ENCODE measurements around the gene NTMT1. TPM values are rescaled to one million over a fixed set of nuclear protein-coding genes. Genes with fewer than 3 reads are reported as not detected.

NTMT1 gene
- total RNA-seq, 2 donors from 2014 or later: 39.6 to 49.1 TPM

DNA sequence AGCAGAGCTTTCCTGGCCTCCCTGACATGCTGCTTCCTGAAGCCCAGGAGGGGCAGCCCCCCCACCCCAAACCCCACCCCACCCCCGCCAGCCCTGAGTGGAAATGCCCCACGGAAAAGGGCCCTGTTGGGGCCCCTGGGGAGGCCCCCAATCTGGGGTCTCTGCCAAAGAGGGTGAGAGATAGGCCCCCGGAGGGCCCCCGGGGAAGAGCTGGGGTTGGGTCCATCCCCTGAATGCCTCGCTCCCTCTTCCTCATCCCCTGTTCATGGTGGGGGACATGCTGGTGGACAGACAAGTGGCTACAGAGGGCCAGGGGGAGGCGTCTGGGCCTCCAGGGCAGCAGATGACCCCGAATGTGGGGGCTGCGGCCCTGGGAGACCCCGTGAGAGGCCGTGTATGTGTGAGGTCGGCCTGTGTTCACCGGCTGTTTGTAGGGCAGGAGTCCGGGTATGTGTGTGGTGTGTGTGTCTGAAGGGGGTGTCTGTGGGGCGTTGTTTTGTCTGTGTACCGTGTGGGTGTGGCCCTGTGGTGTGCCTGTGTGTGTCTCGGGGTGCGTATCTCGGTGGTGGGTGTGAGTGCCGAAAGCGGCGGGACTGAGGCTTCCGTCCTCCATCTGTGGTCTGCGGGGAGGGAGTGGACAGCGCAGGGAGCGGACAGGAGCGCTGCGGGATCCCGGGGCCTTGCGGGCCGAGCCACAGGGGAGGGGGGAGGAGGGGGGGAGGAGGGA is 16.3 kb upstream of the NTMT1 start:
- peak; percentile 70 for DNase-seq
- no peak overlapping the region for H3K4me3 ChIP-seq (ENCODE audit: low read length)
- H3K27me3 Mint-ChIP-seq (ENCODE audit: insufficient read depth): peaks cover 9% of the 10 kb centered on the region
- no peaks in the 10 kb centered on the region for H3K4me1 ChIP-seq (ENCODE audit: control insufficient read depth, insufficient read depth, low read length)
- WGBS, 2 experiments (ENCODE audit: insufficient coverage in 1 of 2, insufficient read length in 1 of 2): 38 to 57% methylated on average over 6 to 21 of the region's 30 CpGs
- no peaks in the 10 kb centered on the region for H3K27me3 ChIP-seq (ENCODE audit: control insufficient read depth, insufficient read depth, low read length, poor library complexity, severe bottlenecking)
- no peak overlapping the region for H3K9ac ChIP-seq (ENCODE audit: extremely low read depth, low read length, poor library complexity, severe bottlenecking)
- peak overlapping the region; percentile 24 for H3K27ac ChIP-seq (ENCODE audit: low read depth, low read length)
- no peaks in the 10 kb centered on the region for H3K9me3 Mint-ChIP-seq
- peak overlapping the region; percentile 48 for H3K27ac Mint-ChIP-seq
- no peaks in the 10 kb centered on the region for H3K9me3 ChIP-seq (ENCODE audit: control insufficient read depth, low read length)
- no peaks in the 10 kb centered on the region for H3K36me3 Mint-ChIP-seq (ENCODE audit: low read depth)
- TF ChIP-seq, protein P1, sequence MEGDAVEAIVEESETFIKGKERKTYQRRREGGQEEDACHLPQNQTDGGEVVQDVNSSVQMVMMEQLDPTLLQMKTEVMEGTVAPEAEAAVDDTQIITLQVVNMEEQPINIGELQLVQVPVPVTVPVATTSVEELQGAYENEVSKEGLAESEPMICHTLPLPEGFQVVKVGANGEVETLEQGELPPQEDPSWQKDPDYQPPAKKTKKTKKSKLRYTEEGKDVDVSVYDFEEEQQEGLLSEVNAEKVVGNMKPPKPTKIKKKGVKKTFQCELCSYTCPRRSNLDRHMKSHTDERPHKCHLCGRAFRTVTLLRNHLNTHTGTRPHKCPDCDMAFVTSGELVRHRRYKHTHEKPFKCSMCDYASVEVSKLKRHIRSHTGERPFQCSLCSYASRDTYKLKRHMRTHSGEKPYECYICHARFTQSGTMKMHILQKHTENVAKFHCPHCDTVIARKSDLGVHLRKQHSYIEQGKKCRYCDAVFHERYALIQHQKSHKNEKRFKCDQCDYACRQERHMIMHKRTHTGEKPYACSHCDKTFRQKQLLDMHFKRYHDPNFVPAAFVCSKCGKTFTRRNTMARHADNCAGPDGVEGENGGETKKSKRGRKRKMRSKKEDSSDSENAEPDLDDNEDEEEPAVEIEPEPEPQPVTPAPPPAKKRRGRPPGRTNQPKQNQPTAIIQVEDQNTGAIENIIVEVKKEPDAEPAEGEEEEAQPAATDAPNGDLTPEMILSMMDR (conservative IDR thresholded peaks at IDR 0.05): no peak
- no peaks in the 10 kb centered on the region for H3K36me3 ChIP-seq (ENCODE audit: control insufficient read depth, insufficient read depth, low read length)
- H3K4me1 Mint-ChIP-seq: peaks cover 12% of the 10 kb centered on the region
- peak overlapping the region; percentile 68 for H3K4me3 Mint-ChIP-seq

DNA sequence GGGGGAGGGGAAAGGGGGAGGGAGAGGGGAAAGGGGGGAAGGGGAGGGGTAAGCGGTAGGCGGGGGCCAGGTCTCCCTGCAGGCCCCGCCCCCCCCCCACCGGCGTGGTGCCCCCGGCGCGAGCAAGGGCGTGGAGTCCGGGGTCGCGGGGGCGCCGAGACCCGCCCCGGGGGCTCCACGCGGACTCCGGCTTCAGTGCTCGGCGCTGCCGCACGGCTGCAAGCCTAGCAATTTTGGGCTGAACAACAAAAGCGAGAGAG is 15.8 kb upstream of the NTMT1 start:
- Histone ChIP-seq H3K36me3 (ENCODE audit: control insufficient read depth, insufficient read depth, low read length) (no peaks in the 10 kb centered on the region), H3K4me3 (ENCODE audit: low read length) (peak overlapping the region; percentile 75), H3K27me3 (ENCODE audit: control insufficient read depth, insufficient read depth, low read length, poor library complexity, severe bottlenecking) (no peaks in the 10 kb centered on the region), H3K4me1 (ENCODE audit: control insufficient read depth, insufficient read depth, low read length) (no peaks in the 10 kb centered on the region), H3K9me3 (ENCODE audit: control insufficient read depth, low read length) (no peaks in the 10 kb centered on the region), H3K9ac (ENCODE audit: extremely low read depth, low read length, poor library complexity, severe bottlenecking) (no peak overlapping the region), H3K27ac (ENCODE audit: low read depth, low read length) (peak overlapping the region; percentile 72)
- Mint-ChIP-seq H3K4me1 (peaks cover 9% of the 10 kb centered on the region), H3K36me3 (ENCODE audit: low read depth) (no peaks in the 10 kb centered on the region), H3K9me3 (no peaks in the 10 kb centered on the region), H3K4me3 (peak overlapping the region; percentile 68), H3K27me3 (ENCODE audit: insufficient read depth) (peaks cover 9% of the 10 kb centered on the region), H3K27ac (no peak overlapping the region)
- DNase-seq: no peak
- TF ChIP-seq, protein P1 (conservative IDR thresholded peaks at IDR 0.05): no peak
- 0 to 1% methylated on average over 1 to 23 of the region's 24 CpGs for WGBS, 2 experiments (ENCODE audit: insufficient coverage in 1 of 2, insufficient read length in 1 of 2)

DNA sequence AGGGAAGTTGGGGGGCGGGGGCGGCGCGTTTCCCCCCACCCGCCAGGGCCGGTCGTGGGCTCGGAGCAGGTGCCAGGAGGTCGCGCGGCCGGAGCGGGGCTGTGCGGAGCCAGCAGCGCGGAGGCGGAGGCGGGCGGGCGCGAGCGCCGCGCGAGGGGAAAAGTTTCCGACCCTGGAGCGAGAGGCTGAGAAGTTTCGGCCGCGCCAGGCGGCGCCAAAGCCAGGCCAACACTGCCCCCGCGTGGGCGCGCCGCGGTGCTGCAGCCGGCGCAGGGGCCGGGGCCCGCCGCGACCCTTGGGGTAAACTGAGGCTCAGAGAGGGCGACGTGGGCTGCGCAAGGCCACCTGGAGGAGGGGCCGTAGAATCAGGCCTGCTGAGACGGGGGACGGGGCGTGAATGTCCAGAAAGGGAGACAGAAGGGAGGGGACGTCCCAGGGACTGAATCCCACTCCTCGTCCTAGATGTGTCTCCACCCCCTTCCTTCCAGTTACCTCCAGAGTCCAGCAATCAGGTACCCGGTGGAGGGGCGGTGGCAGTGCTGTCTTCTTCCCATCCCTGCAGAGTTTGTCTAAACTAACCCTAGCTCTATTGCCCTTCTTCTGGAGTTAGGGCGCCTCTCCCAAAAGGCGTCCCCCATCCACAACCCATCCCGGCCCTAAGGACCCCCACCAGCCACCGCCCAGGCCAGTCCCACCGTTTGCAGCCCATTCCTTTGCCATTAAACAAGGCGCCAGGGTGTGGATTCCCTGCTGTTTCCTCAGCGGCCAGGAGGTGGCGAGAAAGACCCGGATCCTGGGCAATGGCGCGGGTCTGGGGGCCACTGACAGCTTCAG is 15.3 kb upstream of the NTMT1 start:
- TF ChIP-seq, protein P1 (conservative IDR thresholded peaks at IDR 0.05): peak; percentile 92
- peak overlapping the region; percentile 72 for H3K27ac ChIP-seq (ENCODE audit: low read depth, low read length)
- WGBS, 2 experiments (ENCODE audit: insufficient coverage in 1 of 2, insufficient read length in 1 of 2): 1% methylated on average over 24 to 66 of the region's 66 CpGs

More for the DNA sequence above, 15.3 kb upstream of the NTMT1 start:
- Histone ChIP-seq H3K36me3 (ENCODE audit: control insufficient read depth, insufficient read depth, low read length) (no peaks in the 10 kb centered on the region), H3K4me1 (ENCODE audit: control insufficient read depth, insufficient read depth, low read length) (no peaks in the 10 kb centered on the region), H3K9ac (ENCODE audit: extremely low read depth, low read length, poor library complexity, severe bottlenecking) (no peak overlapping the region), H3K4me3 (ENCODE audit: low read length) (peak overlapping the region; percentile 75), H3K9me3 (ENCODE audit: control insufficient read depth, low read length) (no peaks in the 10 kb centered on the region), H3K27me3 (ENCODE audit: control insufficient read depth, insufficient read depth, low read length, poor library complexity, severe bottlenecking) (no peaks in the 10 kb centered on the region)
- H3K27ac Mint-ChIP-seq: peak overlapping the region; percentile 74
- DNase-seq: peak; percentile 97
- peaks cover 9% of the 10 kb centered on the region for H3K4me1 Mint-ChIP-seq
- no peaks in the 10 kb centered on the region for H3K36me3 Mint-ChIP-seq (ENCODE audit: low read depth)
- H3K4me3 Mint-ChIP-seq: peak overlapping the region; percentile 68
- peaks cover 9% of the 10 kb centered on the region for H3K27me3 Mint-ChIP-seq (ENCODE audit: insufficient read depth)
- no peaks in the 10 kb centered on the region for H3K9me3 Mint-ChIP-seq
